ENCODE measurements around the gene CRTAC1. TPM values are rescaled to one million over a fixed set of nuclear protein-coding genes. Genes with fewer than 3 reads are reported as not detected.

The CRTAC1 gene
- total RNA-seq, 4 donors from 2014 or later = 0.41 to 0.79 TPM; not detected in 2

DNA sequence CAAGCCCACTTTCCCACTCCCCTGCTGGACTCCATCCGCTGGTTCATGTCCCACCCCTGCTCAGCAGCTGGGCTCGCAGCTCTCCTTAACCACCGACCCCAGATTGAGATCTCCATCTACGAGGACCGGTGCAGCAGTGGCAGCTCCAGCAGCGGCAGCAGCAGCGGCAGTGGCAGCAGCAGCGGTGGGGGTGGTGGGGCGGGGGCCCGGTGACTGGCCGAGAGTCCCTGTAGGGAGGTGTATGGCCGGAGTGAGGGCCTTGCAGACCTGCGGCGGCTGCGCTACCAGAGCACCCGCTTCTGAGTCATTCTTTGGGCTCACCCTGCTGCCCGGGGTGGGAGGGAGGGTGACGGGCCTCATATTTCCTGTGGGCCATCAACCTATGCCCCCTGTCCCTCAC, 164.9 kb downstream of the CRTAC1 start:
- Histone ChIP-seq H3K9me3 (no peaks in the 10 kb centered on the region), H3K4me1 (peaks cover 6 to 10% (median 8%) of the 10 kb centered on the region in 4 donors), H3K4me3 (no peak overlapping the region), H3K36me3 (no peaks in the 10 kb centered on the region), H3K27me3 (peaks cover 9% of the 10 kb centered on the region), H3K27ac (no peak overlapping the region)
- TF ChIP-seq POLR2A (IDR thresholded peaks at IDR 0.05) (no peak), POLR2AphosphoS5 (IDR thresholded peaks at IDR 0.05) (no peak), EP300 (IDR thresholded peaks at IDR 0.05; ENCODE audit: low read depth) (no peak)
- TF ChIP-seq, protein P1, sequence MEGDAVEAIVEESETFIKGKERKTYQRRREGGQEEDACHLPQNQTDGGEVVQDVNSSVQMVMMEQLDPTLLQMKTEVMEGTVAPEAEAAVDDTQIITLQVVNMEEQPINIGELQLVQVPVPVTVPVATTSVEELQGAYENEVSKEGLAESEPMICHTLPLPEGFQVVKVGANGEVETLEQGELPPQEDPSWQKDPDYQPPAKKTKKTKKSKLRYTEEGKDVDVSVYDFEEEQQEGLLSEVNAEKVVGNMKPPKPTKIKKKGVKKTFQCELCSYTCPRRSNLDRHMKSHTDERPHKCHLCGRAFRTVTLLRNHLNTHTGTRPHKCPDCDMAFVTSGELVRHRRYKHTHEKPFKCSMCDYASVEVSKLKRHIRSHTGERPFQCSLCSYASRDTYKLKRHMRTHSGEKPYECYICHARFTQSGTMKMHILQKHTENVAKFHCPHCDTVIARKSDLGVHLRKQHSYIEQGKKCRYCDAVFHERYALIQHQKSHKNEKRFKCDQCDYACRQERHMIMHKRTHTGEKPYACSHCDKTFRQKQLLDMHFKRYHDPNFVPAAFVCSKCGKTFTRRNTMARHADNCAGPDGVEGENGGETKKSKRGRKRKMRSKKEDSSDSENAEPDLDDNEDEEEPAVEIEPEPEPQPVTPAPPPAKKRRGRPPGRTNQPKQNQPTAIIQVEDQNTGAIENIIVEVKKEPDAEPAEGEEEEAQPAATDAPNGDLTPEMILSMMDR (IDR thresholded peaks at IDR 0.05) = no peak
- intact Hi-C loops (cut with DNase I; ENCODE audit: low total_unique reads) = no loop called here
- DNase-seq = no peak
- WGBS, 2 donors (ENCODE audit: low coverage in 1 of 2) = 71% methylated on average over 11 of the region's 18 CpGs; no CpG with 5 or more reads in 1 of the 2 donors
- in situ Hi-C loops (cut with MboI; ENCODE audit: low pct_ligation_motif_present in 1 of 4, low pct_unique_long_range_greater_than_20kb in 1 of 4, low sequenced_read_pairs in 3 of 4) = no loop called here

DNA sequence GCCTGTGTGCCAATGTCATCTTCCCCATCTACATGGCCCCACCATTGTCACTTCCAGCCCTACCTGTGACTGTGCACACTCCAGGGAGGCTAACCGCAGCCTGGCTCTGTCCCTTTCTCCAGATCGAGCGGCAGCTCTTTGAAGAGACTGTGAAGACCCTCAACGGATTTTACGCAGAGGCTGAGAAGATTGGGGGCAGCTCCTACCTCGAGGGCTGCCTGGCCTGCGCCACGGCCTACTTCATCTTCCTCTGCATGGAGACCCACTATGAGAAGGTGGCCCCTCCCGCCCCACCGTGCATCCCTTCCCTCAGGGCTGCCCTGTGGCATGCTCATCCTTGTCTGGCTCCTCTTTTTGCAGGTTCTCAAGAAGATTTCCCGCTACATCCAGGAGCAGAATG, 166.6 kb downstream of the CRTAC1 start:
- DNase-seq = no peak
- peaks cover 0 to under 1% (median under 1%) of the 10 kb centered on the region in 4 donors for H3K4me1 ChIP-seq

DNA sequence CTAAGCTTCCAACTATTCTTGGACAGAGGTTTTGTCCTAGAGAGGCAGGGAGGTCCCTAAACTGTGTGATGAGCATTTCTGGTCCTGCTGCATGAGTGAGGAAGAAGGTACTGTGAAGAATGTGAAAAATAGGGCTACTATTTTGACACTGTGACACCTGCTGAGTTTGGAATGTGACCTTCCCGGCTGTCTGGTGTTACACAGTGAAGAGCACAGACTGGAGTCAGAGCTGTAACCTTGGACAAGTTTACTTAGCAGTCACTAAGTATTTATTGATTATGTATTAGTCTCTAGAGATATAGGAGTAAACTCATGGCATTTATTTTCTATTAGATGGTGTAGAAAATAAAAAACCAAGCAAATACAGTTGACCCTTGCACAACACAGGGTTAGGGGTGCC, 168.5 kb downstream of the CRTAC1 start:
- H3K9me3 ChIP-seq = no peaks in the 10 kb centered on the region
- H3K4me1 ChIP-seq = no peaks in the 10 kb centered on the region
- H3K27ac ChIP-seq = no peak overlapping the region
- no peak for DNase-seq
- in situ Hi-C loops (cut with MboI; ENCODE audit: low pct_ligation_motif_present in 1 of 4, low pct_unique_long_range_greater_than_20kb in 1 of 4, low sequenced_read_pairs in 3 of 4) = no loop called here
- 0 to 11% methylated on average over 1 of the region's 1 CpG for WGBS, 2 donors (ENCODE audit: low coverage in 1 of 2)
- no peak overlapping the region for H3K4me3 ChIP-seq
- no peaks in the 10 kb centered on the region for H3K36me3 ChIP-seq
- intact Hi-C loops (cut with DNase I; ENCODE audit: low total_unique reads) = no loop called here
- TF ChIP-seq, protein P1 (IDR thresholded peaks at IDR 0.05) = no peak
- no peak for TF ChIP-seq EP300 (IDR thresholded peaks at IDR 0.05; ENCODE audit: low read depth)
- TF ChIP-seq POLR2AphosphoS5 (IDR thresholded peaks at IDR 0.05) = no peak
- no peak for TF ChIP-seq POLR2A (IDR thresholded peaks at IDR 0.05)
- no peaks in the 10 kb centered on the region for H3K27me3 ChIP-seq

More for the DNA sequence above, 166.6 kb downstream of the CRTAC1 start:
- 88% methylated on average over 11 of the region's 11 CpGs; no CpG with 5 or more reads in 1 of the 2 donors for WGBS, 2 donors (ENCODE audit: low coverage in 1 of 2)
- Histone ChIP-seq H3K4me3 (no peak overlapping the region), H3K36me3 (no peaks in the 10 kb centered on the region), H3K9me3 (no peaks in the 10 kb centered on the region), H3K27me3 (no peaks in the 10 kb centered on the region), H3K27ac (no peak overlapping the region)
- TF ChIP-seq, protein P1 (IDR thresholded peaks at IDR 0.05) = no peak
- no peak for TF ChIP-seq POLR2A (IDR thresholded peaks at IDR 0.05)
- TF ChIP-seq POLR2AphosphoS5 (IDR thresholded peaks at IDR 0.05) = no peak
- no peak for TF ChIP-seq EP300 (IDR thresholded peaks at IDR 0.05; ENCODE audit: low read depth)
- in situ Hi-C loops (cut with MboI; ENCODE audit: low pct_ligation_motif_present in 1 of 4, low pct_unique_long_range_greater_than_20kb in 1 of 4, low sequenced_read_pairs in 3 of 4) (no loop called here), intact Hi-C loops (cut with DNase I; ENCODE audit: low total_unique reads) (no loop called here)

DNA sequence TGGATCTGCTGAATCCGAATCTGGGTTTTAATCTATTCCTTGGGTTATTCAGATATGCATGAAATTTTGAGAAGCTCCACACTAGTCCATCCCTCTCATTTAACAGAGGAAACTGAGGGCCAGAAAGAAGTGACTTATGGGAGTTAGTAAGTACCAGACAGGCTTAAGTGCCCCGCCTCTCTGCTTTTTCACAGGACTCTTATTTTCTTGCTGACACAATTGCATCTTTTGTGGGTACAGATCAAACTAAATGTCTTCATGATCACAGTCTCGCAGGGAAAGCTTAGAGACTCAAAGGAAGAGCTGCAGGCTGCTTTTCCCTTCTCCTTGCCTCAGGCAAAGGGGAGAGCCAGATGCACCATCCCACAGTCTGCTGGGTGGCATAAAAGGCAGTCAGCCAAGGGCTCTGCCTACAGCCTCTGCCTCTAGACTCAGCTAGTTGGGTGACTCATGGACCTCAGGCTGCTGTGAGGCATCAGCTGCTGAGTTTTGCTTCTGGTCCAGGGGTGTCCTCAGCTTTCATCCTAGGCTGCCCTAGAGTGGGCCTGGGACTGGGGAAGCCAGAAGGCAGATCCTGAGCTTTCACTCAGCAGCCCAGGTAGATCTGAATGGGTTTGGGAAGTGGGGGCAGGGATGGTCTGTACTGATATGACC, 169.2 kb downstream of the CRTAC1 start:
- Histone ChIP-seq H3K4me3 (no peak overlapping the region), H3K27ac (no peak overlapping the region), H3K27me3 (peaks cover 3% of the 10 kb centered on the region), H3K36me3 (no peaks in the 10 kb centered on the region), H3K4me1 (no peaks in the 10 kb centered on the region), H3K9me3 (no peaks in the 10 kb centered on the region)
- TF ChIP-seq, protein P1 (IDR thresholded peaks at IDR 0.05) = no peak
- TF ChIP-seq POLR2AphosphoS5 (IDR thresholded peaks at IDR 0.05) (no peak), EP300 (IDR thresholded peaks at IDR 0.05; ENCODE audit: low read depth) (no peak)
- intact Hi-C loops (cut with DNase I; ENCODE audit: low total_unique reads) = no loop called here
- 40 to 75% methylated on average over 1 to 3 of the region's 3 CpGs for WGBS, 2 donors (ENCODE audit: low coverage in 1 of 2)
- DNase-seq = no peak
- in situ Hi-C loops (cut with MboI; ENCODE audit: low pct_ligation_motif_present in 1 of 4, low pct_unique_long_range_greater_than_20kb in 1 of 4, low sequenced_read_pairs in 3 of 4) = no loop called here

All from transverse colon (tissue), 4 donors.